Cardiac muscle cell (in vitro differentiated cells and primary cell): ENCODE measurements around the gene KIF26B. TPM values are rescaled to one million over a fixed set of nuclear protein-coding genes. Genes with fewer than 3 reads are reported as not detected.
A peak's percentile ranks its signal among the peaks of the same experiment; 100 is the strongest.

Experiments
- DNase-seq, 2 donors: peaks; one replicate each; pipeline versions ENCODE4 v3.0.0 to v3.0.0-alpha.2; 2010 to 2017; ENCODE audit warnings: low read depth in 1 of 2, low spot score in 1 of 2
- H3K27ac ChIP-seq: fragments of 200-600 bp; sonication (generic); 2 replicates; pipeline ENCODE4 v1.5.1; 2016
- H3K27me3 ChIP-seq: fragments of 200-600 bp; sonication (generic); 2 replicates; pipeline ENCODE4 v1.6.0; 2016; ENCODE audit warnings: control low read depth
- H3K36me3 ChIP-seq: fragments of 200-600 bp; sonication (generic); 2 replicates; pipeline ENCODE4 v1.5.1; 2016; ENCODE audit warnings: control low read depth
- H3K4me1 ChIP-seq: fragments of 200-600 bp; sonication (generic); 2 replicates; pipeline ENCODE4 v1.8.1; 2017; ENCODE audit warnings: low read depth, mild to moderate bottlenecking, mixed run types
- H3K4me3 ChIP-seq: fragments of 200-600 bp; sonication (generic); 2 replicates; pipeline ENCODE4 v1.5.1; 2016; ENCODE audit warnings: mild to moderate bottlenecking
- H3K9me3 ChIP-seq: fragments of 200-600 bp; sonication (generic); 2 replicates; pipeline ENCODE4 v1.5.1; 2017; ENCODE audit warnings: low read depth, mild to moderate bottlenecking, control low read depth
- polyA plus RNA-seq: library from polyadenylated mRNA; unstranded; fragments of >200 nt; fragmentation: Nextera tagmentation; extraction: Ambion mirVana; gene quantifications from 2 replicates; pipeline ENCODE4 v1.2.1, GENCODE V29; 2016
- total RNA-seq: library from RNA; depleted of rRNA; stranded (reverse); fragments of >200 nt; gene quantifications from 2 replicates; pipeline ENCODE4 v1.2.3, GENCODE V29; 2016
- TF ChIP-seq, protein P1 (sequence below): IDR thresholded peaks from 2 replicates; pipeline ENCODE4 v1.5.1; 2012; ENCODE audit warnings: low read depth, mild to moderate bottlenecking, low read length

Gene KIF26B
- total and polyA plus RNA-seq, 2 experiments from 2014 or later, result 58.9 to 177 TPM

DNA sequence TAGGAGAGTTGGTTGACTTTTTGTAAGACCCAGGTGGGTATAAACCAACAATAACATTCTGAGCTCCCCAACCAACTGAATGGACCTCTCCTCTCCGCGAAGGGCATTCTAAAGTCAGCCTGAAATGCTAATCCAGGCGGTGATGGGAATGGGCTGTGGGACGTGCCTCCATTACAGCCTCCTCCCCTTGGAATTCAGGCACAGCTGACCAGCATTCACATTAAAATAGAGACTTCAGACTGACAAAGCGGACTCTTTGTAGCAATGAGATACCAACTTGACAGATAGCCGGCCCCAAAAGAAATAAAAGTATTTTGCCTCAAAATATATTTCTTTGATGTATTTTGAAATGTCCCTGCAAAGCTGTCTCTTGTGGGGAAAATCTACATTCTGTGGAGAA, 101.7 kb downstream of the KIF26B start:
- TF ChIP-seq, protein P1, sequence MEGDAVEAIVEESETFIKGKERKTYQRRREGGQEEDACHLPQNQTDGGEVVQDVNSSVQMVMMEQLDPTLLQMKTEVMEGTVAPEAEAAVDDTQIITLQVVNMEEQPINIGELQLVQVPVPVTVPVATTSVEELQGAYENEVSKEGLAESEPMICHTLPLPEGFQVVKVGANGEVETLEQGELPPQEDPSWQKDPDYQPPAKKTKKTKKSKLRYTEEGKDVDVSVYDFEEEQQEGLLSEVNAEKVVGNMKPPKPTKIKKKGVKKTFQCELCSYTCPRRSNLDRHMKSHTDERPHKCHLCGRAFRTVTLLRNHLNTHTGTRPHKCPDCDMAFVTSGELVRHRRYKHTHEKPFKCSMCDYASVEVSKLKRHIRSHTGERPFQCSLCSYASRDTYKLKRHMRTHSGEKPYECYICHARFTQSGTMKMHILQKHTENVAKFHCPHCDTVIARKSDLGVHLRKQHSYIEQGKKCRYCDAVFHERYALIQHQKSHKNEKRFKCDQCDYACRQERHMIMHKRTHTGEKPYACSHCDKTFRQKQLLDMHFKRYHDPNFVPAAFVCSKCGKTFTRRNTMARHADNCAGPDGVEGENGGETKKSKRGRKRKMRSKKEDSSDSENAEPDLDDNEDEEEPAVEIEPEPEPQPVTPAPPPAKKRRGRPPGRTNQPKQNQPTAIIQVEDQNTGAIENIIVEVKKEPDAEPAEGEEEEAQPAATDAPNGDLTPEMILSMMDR, result no peak
- Histone ChIP-seq H3K9me3 (no peaks in the 10 kb centered on the region), H3K27me3 (no peaks in the 10 kb centered on the region), H3K4me3 (no peak overlapping the region), H3K4me1 (peaks cover 38% of the 10 kb centered on the region), H3K27ac (peak overlapping the region; percentile 46), H3K36me3 (peaks cover 4% of the 10 kb centered on the region)
- DNase-seq, result peak in 1 of 2 donors; percentile 44

DNA sequence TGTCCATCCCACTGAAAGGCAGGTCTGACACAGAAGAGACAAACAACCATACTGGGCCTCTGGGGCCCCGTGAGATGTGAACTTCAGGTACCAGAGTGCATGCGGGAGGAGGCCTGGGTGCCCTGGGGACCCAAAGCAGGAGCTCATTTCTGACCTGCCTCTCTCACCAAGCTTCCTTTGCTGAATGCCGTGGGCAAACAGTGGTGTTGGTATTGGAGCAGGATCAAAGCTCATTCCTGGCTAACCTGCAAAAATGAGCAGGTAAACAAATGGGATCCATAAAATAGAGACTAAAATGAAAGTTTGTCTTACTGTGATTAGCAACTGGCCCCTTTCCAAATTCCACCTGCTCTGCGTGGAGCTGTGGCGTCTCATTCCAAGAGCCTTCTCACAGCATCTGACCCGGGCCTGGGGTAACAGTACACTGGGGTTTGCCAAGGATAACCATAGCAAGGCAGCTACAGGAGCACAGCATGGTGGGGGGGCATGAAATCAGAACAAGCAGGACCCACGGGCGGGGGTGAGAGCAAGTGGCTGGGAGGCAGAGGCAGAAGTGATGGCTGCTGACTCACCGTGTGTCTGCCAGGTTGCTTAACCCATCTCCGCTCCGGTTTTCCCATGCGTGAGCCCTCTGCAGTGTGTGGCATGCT, 103.6 kb downstream of the KIF26B start:
- DNase-seq, result no peak
- peaks cover 4% of the 10 kb centered on the region for H3K36me3 ChIP-seq
- no peak overlapping the region for H3K4me3 ChIP-seq
- peak overlapping the region; percentile 68 for H3K27ac ChIP-seq
- peaks cover 45% of the 10 kb centered on the region for H3K4me1 ChIP-seq
- H3K9me3 ChIP-seq, result no peaks in the 10 kb centered on the region
- H3K27me3 ChIP-seq, result no peaks in the 10 kb centered on the region
- TF ChIP-seq, protein P1, result no peak

DNA sequence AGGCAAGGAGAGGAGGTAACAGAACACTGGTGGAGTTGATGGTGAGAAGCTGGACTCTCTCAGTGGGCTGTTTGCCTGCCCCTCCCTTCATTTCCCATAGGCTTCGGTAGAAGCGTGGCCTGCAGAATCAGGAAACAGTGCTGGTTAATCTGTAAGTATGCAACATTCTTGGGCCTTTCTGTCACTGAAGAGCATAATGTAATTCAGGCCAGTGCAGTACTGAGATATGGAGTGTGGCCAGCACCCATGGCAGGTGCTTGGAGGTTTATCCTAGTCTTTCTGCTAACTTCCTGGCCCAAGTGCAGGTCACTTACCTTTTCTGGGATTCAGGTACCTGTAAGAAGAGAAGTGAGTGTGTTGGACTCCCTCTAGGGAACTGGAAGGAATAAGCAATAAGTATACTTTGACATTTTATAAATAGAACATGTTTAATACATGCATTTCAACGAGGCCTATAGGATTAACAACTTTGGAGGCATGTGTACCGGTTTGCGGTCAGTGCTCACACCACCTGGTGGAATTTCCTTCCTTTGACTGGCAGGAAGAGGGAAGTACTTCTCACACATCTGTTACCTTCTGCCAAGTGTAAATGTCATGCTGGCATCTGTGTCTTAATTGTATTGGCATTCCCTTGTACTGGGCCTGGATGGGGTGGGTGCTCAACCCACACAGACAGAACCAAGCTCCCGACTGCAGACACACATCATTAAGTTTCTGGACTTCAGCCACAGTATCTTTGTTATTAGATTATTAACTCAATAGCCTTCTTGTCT, 105.5 kb downstream of the KIF26B start:
- peaks cover 45% of the 10 kb centered on the region for H3K4me1 ChIP-seq
- H3K36me3 ChIP-seq, result peaks cover 2% of the 10 kb centered on the region
- no peak overlapping the region for H3K4me3 ChIP-seq
- DNase-seq, result no peak
- TF ChIP-seq, protein P1, result no peak
- peak overlapping the region; percentile 34 for H3K27ac ChIP-seq
- no peaks in the 10 kb centered on the region for H3K27me3 ChIP-seq
- H3K9me3 ChIP-seq, result no peaks in the 10 kb centered on the region

DNA sequence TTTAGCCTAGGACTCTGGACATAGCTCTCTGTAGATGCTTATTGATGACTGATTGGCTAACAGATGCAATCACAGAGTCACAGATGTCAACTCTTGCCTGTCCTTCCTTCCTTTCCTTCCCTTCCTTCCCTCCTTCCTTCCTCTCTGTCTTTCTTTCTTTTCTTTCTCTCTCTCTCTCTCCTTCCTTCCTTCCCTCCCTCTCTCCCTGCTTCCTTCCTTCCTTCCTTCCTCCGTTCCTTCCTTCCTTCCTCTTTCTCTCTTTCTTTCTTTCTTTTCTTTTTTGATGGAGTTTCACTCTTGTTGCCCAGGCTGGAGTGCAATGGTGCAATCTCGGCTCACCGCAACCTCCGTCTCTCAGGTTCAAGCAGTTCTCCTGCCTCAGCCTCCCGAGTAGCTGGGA, 106.1 kb downstream of the KIF26B start:
- TF ChIP-seq, protein P1, result no peak

DNA sequence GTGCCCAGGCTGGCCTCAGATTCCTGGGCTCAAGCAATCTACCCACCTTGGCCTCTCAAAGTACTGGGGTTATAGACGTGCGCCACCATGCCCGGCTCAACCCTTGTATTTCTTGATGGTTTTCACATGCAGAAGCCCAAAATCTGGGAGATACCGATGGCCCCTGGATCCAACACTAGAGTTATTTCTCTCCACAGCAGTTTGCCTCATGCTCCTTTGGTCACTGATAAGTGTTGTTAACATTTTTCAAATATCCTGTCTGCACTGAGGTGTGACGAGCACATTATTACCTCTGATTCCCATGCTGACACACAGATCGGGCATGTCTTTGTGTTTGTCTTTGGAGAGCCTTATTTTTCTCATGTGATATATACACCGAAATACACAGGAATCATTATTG, 107.0 kb downstream of the KIF26B start:
- Histone ChIP-seq H3K27ac (peak overlapping the region; percentile 81), H3K9me3 (no peaks in the 10 kb centered on the region), H3K36me3 (no peaks in the 10 kb centered on the region), H3K4me3 (no peak overlapping the region), H3K4me1 (peaks cover 40% of the 10 kb centered on the region), H3K27me3 (no peaks in the 10 kb centered on the region)
- TF ChIP-seq, protein P1, result no peak
- no peak for DNase-seq

More for the DNA sequence above, 106.1 kb downstream of the KIF26B start:
- H3K9me3 ChIP-seq, result no peaks in the 10 kb centered on the region
- H3K36me3 ChIP-seq, result no peaks in the 10 kb centered on the region
- peak overlapping the region; percentile 34 for H3K27ac ChIP-seq
- H3K4me3 ChIP-seq, result no peak overlapping the region
- no peak for DNase-seq
- peaks cover 45% of the 10 kb centered on the region for H3K4me1 ChIP-seq
- H3K27me3 ChIP-seq, result no peaks in the 10 kb centered on the region
